HG02885 (cell line): ENCODE results near the gene OXSR1.
"Not testable (repeated sequence)": the region's sequence is repeated elsewhere in the genome, so short reads cannot be mapped to it uniquely, and the experiment has no call there.

Experiments used
- ATAC-seq: cut with Tn5 transposase; IDR thresholded peaks from one replicate; pipeline ENCODE4 v1.9.1; 2021; ENCODE audit warnings: mild to moderate bottlenecking; ENCODE audit not compliant: unreplicated experiment, poor library complexity

The OXSR1 gene

GRCh38 chr3:38163841-38164642, 1.3 kb upstream of the OXSR1 start:
- ATAC-seq, result no peak

- ATAC-seq, result peak; percentile 13
These were observed 740 bp upstream of the OXSR1 start for GRCh38 chr3:38164643-38164951.

GRCh38 chr3:38165722-38166387, 518 bp downstream of the OXSR1 start:
- ATAC-seq, result no peak

GRCh38 chr3:38167591-38167990, 2.3 kb downstream of the OXSR1 start:
- ATAC-seq, result no peak

GRCh38 chr3:38168151-38169026, 3.1 kb downstream of the OXSR1 start:
- ATAC-seq, result no peak

GRCh38 chr3:38169027-38169317, 3.6 kb downstream of the OXSR1 start:
- no peak for ATAC-seq

- no peak for ATAC-seq
These were observed 5.4 kb downstream of the OXSR1 start for GRCh38 chr3:38170722-38171121.

- ATAC-seq, result no peak
These were observed 6.3 kb downstream of the OXSR1 start for GRCh38 chr3:38171622-38172021.

GRCh38 chr3:38173834-38174418, 8.6 kb downstream of the OXSR1 start:
- ATAC-seq, result peak; percentile 50

GRCh38 chr3:38177181-38177580, 11.8 kb downstream of the OXSR1 start:
- no peak for ATAC-seq

GRCh38 chr3:38186781-38187180, 21.4 kb downstream of the OXSR1 start:
- ATAC-seq, result no peak

GRCh38 chr3:38190481-38190881, 25.1 kb downstream of the OXSR1 start:
- no peak for ATAC-seq

- not testable (repeated sequence) for ATAC-seq
These were observed 37.6 kb downstream of the OXSR1 start for GRCh38 chr3:38202931-38203330.

- ATAC-seq, result no peak
These were observed 38.4 kb downstream of the OXSR1 start for GRCh38 chr3:38203690-38204089.

- no peak for ATAC-seq
These were observed 39.5 kb downstream of the OXSR1 start for GRCh38 chr3:38204599-38205471.

GRCh38 chr3:38205472-38205805, 40.1 kb downstream of the OXSR1 start:
- ATAC-seq, result no peak

GRCh38 chr3:38207254-38208003, 42.1 kb downstream of the OXSR1 start:
- no peak for ATAC-seq

- peak; percentile 89 for ATAC-seq
These were observed 44.9 kb downstream of the OXSR1 start for GRCh38 chr3:38210141-38210757.

- no peak for ATAC-seq
These were observed 46.8 kb downstream of the OXSR1 start for GRCh38 chr3:38212141-38212540.
